IMR-90 (cell line): Measurements from ENCODE around the gene DUSP9. TPM values are rescaled to one million over a fixed set of nuclear protein-coding genes. Genes with fewer than 3 reads are reported as not detected.
"Not testable (repeated sequence)": the region's sequence is repeated elsewhere in the genome, so short reads cannot be mapped to it uniquely, and the experiment has no call there.

Experiments
- ATAC-seq: fragments of 200-7000 bp; cut with Tn5 transposase; 2 replicates; pipeline ENCODE4 v1.9.1; 2020; ENCODE audit warnings: low read depth, mild to moderate bottlenecking, moderate library complexity
- BruUV-seq: library from RNA; stranded (reverse); fragments of 400-500 nt; replicated peaks from 2 replicates; lab custom pipeline; 2021; lab: Mats Ljungman, UMichigan
- CTCF ChIA-PET: fragments of 300-600 bp; formaldehyde crosslinking; extraction: SDS; loops from one replicate; lab custom pipeline; 2021; ENCODE audit warnings: antibody characterized with exemption; lab: Yijun Ruan, JAX
- POLR2A ChIA-PET: fragments of 300-600 bp; sonication (Branson Sonifier 250); formaldehyde crosslinking; loops from one replicate; lab custom pipeline; 2022; ENCODE audit warnings: antibody characterized with exemption; ENCODE audit not compliant: unreplicated experiment; lab: Charles Lee
- DNase-seq: peaks from one replicate; pipeline ENCODE4 v3.0.0; 2013
- H2AFZ ChIP-seq: replicated peaks from 2 replicates; pipeline ENCODE3; 2013; ENCODE audit warnings: low read length, mild to moderate bottlenecking; ENCODE audit not compliant: poor library complexity
- H2AK5ac ChIP-seq: 2 replicates; pipeline ENCODE4 v1.6.1; 2013; ENCODE audit warnings: low read depth, low read length, inconsistent platforms
- H2AK9ac ChIP-seq: replicated peaks from 2 replicates; pipeline ENCODE3; 2013; ENCODE audit warnings: mild to moderate bottlenecking, low read depth, low read length, moderate library complexity; ENCODE audit not compliant: poor library complexity
- H2BK120ac ChIP-seq: 2 replicates; pipeline ENCODE4 v1.6.1; 2013; ENCODE audit warnings: low read depth, low read length, inconsistent platforms
- H2BK15ac ChIP-seq: 3 replicates; pipeline ENCODE4 v1.6.1; 2013; ENCODE audit warnings: low read depth, low read length, inconsistent platforms
- H2BK20ac ChIP-seq: 2 replicates; pipeline ENCODE4 v1.6.1; 2013; ENCODE audit warnings: low read depth, mild to moderate bottlenecking, inconsistent platforms, low read length, moderate library complexity
- H2BK5ac ChIP-seq: 2 replicates; pipeline ENCODE4 v1.6.1; 2013; ENCODE audit warnings: mild to moderate bottlenecking, low read depth, low read length, inconsistent platforms; ENCODE audit not compliant: poor library complexity, severe bottlenecking
- H3K14ac ChIP-seq: replicated peaks from 2 replicates; pipeline ENCODE4 v1.6.1; 2013; ENCODE audit warnings: low read depth, low read length, inconsistent platforms
- H3K18ac ChIP-seq: 2 replicates; pipeline ENCODE4 v1.6.1; 2013; ENCODE audit warnings: low read depth, low read length, control low read depth
- H3K23ac ChIP-seq: 2 replicates; pipeline ENCODE4 v1.6.1; 2013; ENCODE audit warnings: low read depth, low read length, inconsistent platforms
- H3K27ac ChIP-seq: 2 replicates; pipeline ENCODE4 v1.5.1; 2013; ENCODE audit warnings: mild to moderate bottlenecking, control low read depth, low read length; ENCODE audit not compliant: insufficient read depth
- H3K27me3 ChIP-seq: 2 replicates; pipeline ENCODE4 v1.6.1; 2013; ENCODE audit warnings: low read length; ENCODE audit not compliant: control insufficient read depth, insufficient read depth
- H3K36me3 ChIP-seq: 2 replicates; pipeline ENCODE4 v1.6.1; 2013; ENCODE audit warnings: low read length, mixed read lengths; ENCODE audit not compliant: control insufficient read depth, insufficient read depth
- H3K4ac ChIP-seq: 2 replicates; pipeline ENCODE4 v1.6.1; 2013; ENCODE audit warnings: low read depth, low read length, inconsistent platforms
- H3K4me1 ChIP-seq: 2 replicates; pipeline ENCODE4 v1.6.1; 2013; ENCODE audit warnings: low read length, mixed read lengths; ENCODE audit not compliant: control insufficient read depth, insufficient read depth
- H3K4me2 ChIP-seq: 2 replicates; pipeline ENCODE4 v1.6.1; 2013; ENCODE audit warnings: low read depth, mild to moderate bottlenecking, control low read depth, low read length, moderate library complexity
- H3K4me3 ChIP-seq: 2 replicates; pipeline ENCODE4 v1.5.1; 2013; ENCODE audit warnings: low read depth, mild to moderate bottlenecking, control low read depth, low read length, moderate library complexity; ENCODE audit not compliant: insufficient read depth
- H3K56ac ChIP-seq: 2 replicates; pipeline ENCODE4 v1.6.1; 2013; ENCODE audit warnings: low read length, inconsistent platforms; ENCODE audit not compliant: insufficient read depth; ENCODE audit errors: extremely low read depth
- H3K79me1 ChIP-seq, 2 experiments: 2 replicates each; pipeline ENCODE4 v1.6.1; 2013; ENCODE audit warnings: low read length in 2 of 2, inconsistent platforms in 1 of 2, low read depth in 1 of 2
- H3K9ac ChIP-seq: 2 replicates; pipeline ENCODE4 v1.6.1; 2013; ENCODE audit warnings: low read depth, low read length, control low read depth
- H3K9me1 ChIP-seq: 2 replicates; pipeline ENCODE4 v1.6.1; 2013; ENCODE audit warnings: low read length, inconsistent platforms; ENCODE audit not compliant: insufficient read depth
- H3K9me3 ChIP-seq: 2 replicates; pipeline ENCODE4 v1.6.1; 2013; ENCODE audit warnings: low read length; ENCODE audit not compliant: control insufficient read depth, insufficient read depth
- H4K20me1 ChIP-seq: 2 replicates; pipeline ENCODE4 v1.6.1; 2013; ENCODE audit warnings: low read length, inconsistent platforms; ENCODE audit not compliant: insufficient read depth
- H4K5ac ChIP-seq: 2 replicates; pipeline ENCODE4 v1.6.1; 2013; ENCODE audit warnings: mild to moderate bottlenecking, low read depth, low read length, control low read depth
- H4K8ac ChIP-seq, 2 experiments: 2 replicates each; pipeline ENCODE4 v1.6.1; 2013; ENCODE audit warnings: low read depth in 2 of 2, low read length in 2 of 2, control low read depth in 1 of 2, inconsistent platforms in 1 of 2
- H4K91ac ChIP-seq: 2 replicates; pipeline ENCODE4 v1.6.1; 2013; ENCODE audit warnings: low read depth, low read length, inconsistent platforms; ENCODE audit not compliant: insufficient read depth
- POLR2A ChIP-seq: IDR thresholded peaks from 2 replicates; pipeline ENCODE4 v1.6.1; 2012; ENCODE audit warnings: mild to moderate bottlenecking, low read depth, low read length
- WGBS, 2 experiments: methylation state at CpG; one replicate each; pipeline versions ENCODE4 v1.1.5 to v1.1.7; 2013; ENCODE audit warnings: missing lambda C conversion rate in 2 of 2; ENCODE audit not compliant: insufficient read length in 1 of 2; ENCODE audit errors: extremely low coverage in 2 of 2; 5-methylcytosine and 5-hydroxymethylcytosine counted together
- dilution Hi-C: fragments of 300-500 bp; cut with HindIII; formaldehyde crosslinking; loops from one replicate; pipeline ENCODE4 v1.14.3; 2018; ENCODE audit warnings: low sequenced_read_pairs; ENCODE audit not compliant: unreplicated experiment
- in situ Hi-C: fragments of 300-500 bp; cut with MboI; formaldehyde crosslinking; loops from 3 replicates; pipeline ENCODE4 v1.14.3; 2019; ENCODE audit warnings: low sequenced_read_pairs, inconsistent platforms, mixed read lengths
- intact Hi-C: fragments of 100-400 bp; cut with micrococcal nuclease; formaldehyde crosslinking; loops from 2 replicates; pipeline ENCODE4 v1.10.0; 2022
- polyA plus RNA-seq, 3 experiments: library from polyadenylated mRNA; depleted of rRNA; stranded (reverse); fragments of >200 nt; gene quantifications; 2 replicates each; pipeline ENCODE4 v1.2.3, GENCODE V29; 2012; ENCODE audit warnings: low replicate concordance in 1 of 3
- total RNA-seq: library from RNA; depleted of rRNA; stranded (reverse); fragments of >200 nt; gene quantifications from 2 replicates; pipeline ENCODE4 v1.2.3, GENCODE V29; 2012

Gene DUSP9
- total and polyA plus RNA-seq, 2 of the 4 experiments (the other 2 are of a cell fraction), result under 0.01 to 0.09 TPM

DNA sequence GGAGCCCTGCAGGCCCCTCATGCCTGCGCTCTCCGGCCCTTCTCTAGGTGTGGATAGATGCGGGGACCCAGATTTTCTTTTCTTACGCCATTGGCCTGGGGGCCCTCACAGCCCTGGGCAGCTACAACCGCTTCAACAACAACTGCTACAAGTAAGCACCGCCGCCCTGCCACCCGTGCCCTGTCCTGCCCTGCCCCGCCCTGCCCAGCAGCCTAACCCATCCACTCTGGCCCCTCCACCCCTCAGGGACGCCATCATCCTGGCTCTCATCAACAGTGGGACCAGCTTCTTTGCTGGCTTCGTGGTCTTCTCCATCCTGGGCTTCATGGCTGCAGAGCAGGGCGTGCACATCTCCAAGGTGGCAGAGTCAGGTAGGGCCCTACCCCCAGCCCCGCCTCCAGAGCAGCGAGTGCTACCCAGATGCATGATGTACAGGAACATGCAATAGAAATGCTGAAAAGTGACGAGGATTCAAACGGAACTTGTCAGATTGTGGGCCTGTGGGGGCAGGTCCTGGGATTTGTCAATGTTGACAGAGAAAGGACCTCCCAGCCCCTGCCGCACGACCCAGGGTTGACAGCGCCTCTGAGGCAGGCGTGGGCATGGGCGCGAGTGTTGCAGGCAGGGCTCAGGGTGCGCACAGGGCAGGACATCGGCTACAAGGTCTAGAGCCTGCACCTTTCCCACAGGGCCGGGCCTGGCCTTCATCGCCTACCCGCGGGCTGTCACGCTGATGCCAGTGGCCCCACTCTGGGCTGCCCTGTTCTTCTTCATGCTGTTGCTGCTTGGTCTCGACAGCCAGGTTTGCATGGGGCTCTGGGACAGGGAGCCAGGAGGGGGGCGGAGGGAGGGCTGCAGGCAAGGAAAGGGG is 46.4 kb downstream of the DUSP9 start:
- peaks cover 5% of the 10 kb centered on the region; the same call in 1 of the 2 replicates for H3K9me1 ChIP-seq
- DNase-seq, result no peak
- H3K4me1 ChIP-seq, result peaks cover 9% of the 10 kb centered on the region
- H3K18ac ChIP-seq, result no peak overlapping the region
- TF ChIP-seq POLR2A, result no peak
- POLR2A ChIA-PET, result no interaction called here
- H2BK15ac ChIP-seq, result no peak overlapping the region
- H3K56ac ChIP-seq, result no peak overlapping the region
- no peak overlapping the region for H4K91ac ChIP-seq
- H2AK5ac ChIP-seq, result no peak overlapping the region
- no peak overlapping the region for H3K4ac ChIP-seq
- H3K23ac ChIP-seq, result no peak overlapping the region
- no peak overlapping the region for H2BK5ac ChIP-seq
- H3K4me2 ChIP-seq, result no peak overlapping the region
- WGBS, 2 experiments, result 90% methylated on average over 10 of the region's 31 CpGs; no CpG with 5 or more reads in 1 of the 2 experiments
- ATAC-seq, result no peak
- dilution Hi-C loops, result no loop called here
- CTCF ChIA-PET, result no interaction called here
- no peaks in the 10 kb centered on the region for H3K27me3 ChIP-seq
- H3K9me3 ChIP-seq, result no peaks in the 10 kb centered on the region
- H3K79me1 ChIP-seq, result 0 out of 4 replicates have a peak, but pooled peaks cover 0 to 6% of the 10 kb centered on the region in 2 experiments
- no peak overlapping the region for H2AK9ac ChIP-seq
- no peak overlapping the region for H2BK120ac ChIP-seq
- peaks cover 7% of the 10 kb centered on the region for H3K36me3 ChIP-seq
- peaks cover 12% of the 10 kb centered on the region for H4K20me1 ChIP-seq
- in situ Hi-C loops, result no loop called here
- intact Hi-C loops, result no loop called here
- no peak overlapping the region for H3K4me3 ChIP-seq
- no peak overlapping the region for H2AFZ ChIP-seq
- H4K8ac ChIP-seq, result no peak overlapping the region
- BruUV-seq, result no TSS peak
- no peak overlapping the region for H3K14ac ChIP-seq
- H3K9ac ChIP-seq, result no peak overlapping the region
- no peak overlapping the region for H4K5ac ChIP-seq
- no peak overlapping the region for H3K27ac ChIP-seq
- no peak overlapping the region for H2BK20ac ChIP-seq

GRCh38 chrX:153694256-153694655 is 47.3 kb downstream of the DUSP9 start:
- H2BK15ac ChIP-seq, H3K4me2 ChIP-seq, H3K56ac ChIP-seq, H2AK5ac ChIP-seq, H3K23ac ChIP-seq, BruUV-seq, H4K91ac ChIP-seq, H2BK120ac ChIP-seq, H3K9ac ChIP-seq, H3K14ac ChIP-seq, H3K9me3 ChIP-seq, H3K9me1 ChIP-seq, H2BK5ac ChIP-seq, POLR2A ChIA-PET, H2BK20ac ChIP-seq, H4K5ac ChIP-seq, H3K27ac ChIP-seq, intact Hi-C loops, H3K4me3 ChIP-seq, H3K79me1 ChIP-seq, DNase-seq, CTCF ChIA-PET, H3K36me3 ChIP-seq, dilution Hi-C loops, H3K27me3 ChIP-seq, H3K4me1 ChIP-seq, H4K8ac ChIP-seq, H3K18ac ChIP-seq, H2AK9ac ChIP-seq, in situ Hi-C loops, H3K4ac ChIP-seq, H2AFZ ChIP-seq, ATAC-seq: not testable (repeated sequence)
- no CpG with 5 or more reads among the region's 16 CpGs for WGBS, 2 experiments
- peaks cover 12% of the 10 kb centered on the region for H4K20me1 ChIP-seq
